HG03135 (cell line): ENCODE data around the gene CDH13.

ENCODE experiments used
- ATAC-seq: cut with Tn5 transposase; IDR thresholded peaks from one replicate; pipeline ENCODE4 v1.9.1; 2021; ENCODE audit warnings: mild to moderate bottlenecking, moderate library complexity; ENCODE audit not compliant: unreplicated experiment

The CDH13 gene

DNA sequence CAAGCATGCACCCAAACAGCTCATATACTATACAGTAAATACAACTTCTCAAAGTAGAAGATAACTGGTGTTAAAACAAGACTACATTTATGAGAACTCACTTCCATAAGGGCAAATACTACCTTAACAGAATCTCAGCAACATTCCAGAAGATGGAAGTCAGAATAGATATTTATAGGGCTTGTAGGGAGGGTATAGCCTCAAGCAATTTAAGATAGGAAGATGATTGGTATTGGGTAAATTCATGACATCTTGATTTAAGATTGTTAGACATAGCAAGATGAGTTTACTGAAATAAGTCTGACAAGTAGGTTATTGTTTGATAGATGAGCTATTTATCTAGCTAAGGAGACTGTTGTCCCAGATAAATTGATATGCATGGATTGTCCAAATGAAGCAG lies 250.2 kb downstream of the CDH13 start:
- ATAC-seq: no peak

- no peak for ATAC-seq
Measured at GRCh38 chr16:82878466-82878865, 251.7 kb downstream of the CDH13 start.

DNA sequence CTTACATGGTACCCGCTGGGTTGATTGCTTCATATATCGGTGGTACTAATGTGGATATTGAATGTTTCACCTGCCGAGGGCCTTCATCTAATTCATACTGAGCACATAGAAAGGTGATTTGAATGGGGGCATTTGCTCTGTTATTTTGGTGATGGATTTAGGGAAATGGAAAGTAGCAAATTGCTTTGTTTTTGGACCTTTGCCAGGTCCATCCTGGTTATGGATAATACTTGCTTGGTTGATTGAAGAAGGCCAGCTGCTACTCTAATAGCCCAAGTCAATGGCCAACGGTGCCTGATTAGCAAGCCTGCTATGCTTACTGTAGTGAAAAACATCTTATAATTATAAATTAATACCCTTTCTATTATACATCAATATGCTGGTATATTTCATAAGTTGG lies 253.6 kb downstream of the CDH13 start:
- ATAC-seq: no peak

DNA sequence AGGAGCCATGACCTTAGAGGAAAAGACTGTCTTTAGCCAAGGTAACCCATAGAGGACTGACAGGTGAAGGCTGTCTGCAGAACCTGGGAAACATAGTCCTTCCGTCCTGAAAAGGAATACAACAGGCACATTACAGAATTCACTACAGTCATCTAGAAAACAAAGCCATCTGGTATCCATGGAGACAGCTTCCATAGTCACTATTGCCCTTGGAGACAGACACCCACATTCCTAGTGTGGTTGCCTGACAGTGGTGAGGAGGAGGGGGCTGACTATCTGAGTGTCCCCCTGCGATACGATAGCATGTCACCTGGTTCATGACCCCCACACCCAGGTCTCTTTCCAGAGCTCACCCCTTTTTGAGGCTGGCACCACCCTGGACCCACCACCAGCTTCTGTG lies 254.7 kb downstream of the CDH13 start:
- no peak for ATAC-seq

GRCh38 chr16:82882226-82882625 lies 255.5 kb downstream of the CDH13 start:
- ATAC-seq: no peak

- no peak for ATAC-seq
Measured at GRCh38 chr16:82882982-82883835, 256.4 kb downstream of the CDH13 start.

GRCh38 chr16:82884320-82884898 lies 257.6 kb downstream of the CDH13 start:
- no peak for ATAC-seq

DNA sequence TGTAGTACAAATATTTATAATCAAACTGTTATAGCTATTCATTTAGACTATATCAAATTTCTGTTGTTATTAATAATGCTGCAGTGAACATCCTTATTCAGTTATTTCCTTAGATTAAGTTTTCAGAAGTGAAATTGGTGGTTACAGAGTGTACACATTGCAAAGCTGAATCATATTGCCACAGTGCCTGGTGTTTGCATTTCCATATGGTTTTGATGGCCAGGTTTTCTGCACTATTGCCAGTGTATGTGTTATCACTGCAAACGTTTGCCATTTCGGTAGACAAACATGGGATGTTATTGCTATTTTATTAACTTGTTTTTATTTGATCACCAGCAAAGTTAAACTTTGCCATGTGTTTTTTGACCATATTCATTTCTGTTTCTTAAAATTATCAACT lies 259.4 kb downstream of the CDH13 start:
- ATAC-seq: no peak

- ATAC-seq: no peak
Measured at GRCh38 chr16:82888591-82889001, 261.8 kb downstream of the CDH13 start.

DNA sequence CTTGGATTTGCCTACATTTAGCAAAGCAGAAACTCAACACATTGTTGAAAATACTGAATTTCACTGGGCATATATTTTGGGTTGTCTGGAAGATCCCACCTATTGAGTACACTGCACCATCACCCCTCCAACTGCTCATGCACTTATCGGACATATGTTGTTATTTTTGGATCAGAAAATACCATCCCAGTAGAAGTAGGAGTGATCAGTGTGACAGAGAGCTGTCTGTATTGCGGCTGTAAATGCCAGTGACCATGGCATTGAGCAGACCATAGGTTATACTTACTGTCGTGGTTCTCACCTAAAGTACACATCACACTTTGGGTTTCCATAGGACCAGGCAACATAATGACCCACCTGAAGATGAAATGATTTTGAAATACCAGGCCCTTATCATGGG lies 264.7 kb downstream of the CDH13 start:
- ATAC-seq: no peak

- ATAC-seq: no peak
Measured at GRCh38 chr16:82891918-82892317, 265.1 kb downstream of the CDH13 start.

DNA sequence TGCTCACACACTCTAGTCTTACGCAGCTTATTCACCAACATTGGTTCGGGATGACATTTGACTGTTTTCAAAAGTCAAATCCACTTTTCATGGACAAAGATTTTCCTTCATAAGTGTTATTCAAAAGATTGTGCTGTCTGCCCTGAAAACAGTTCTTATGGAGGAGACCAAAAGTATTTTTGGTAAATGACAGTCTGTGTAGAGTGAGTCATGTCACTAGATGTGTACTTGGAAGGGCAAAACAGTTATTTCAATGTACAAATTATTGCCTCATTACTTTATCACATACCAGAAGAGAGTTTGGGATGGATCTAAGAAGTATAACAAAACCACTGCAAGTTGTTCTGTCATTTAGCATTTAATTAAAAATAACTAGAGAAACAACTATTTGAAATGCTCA lies 265.6 kb downstream of the CDH13 start:
- ATAC-seq: no peak

DNA sequence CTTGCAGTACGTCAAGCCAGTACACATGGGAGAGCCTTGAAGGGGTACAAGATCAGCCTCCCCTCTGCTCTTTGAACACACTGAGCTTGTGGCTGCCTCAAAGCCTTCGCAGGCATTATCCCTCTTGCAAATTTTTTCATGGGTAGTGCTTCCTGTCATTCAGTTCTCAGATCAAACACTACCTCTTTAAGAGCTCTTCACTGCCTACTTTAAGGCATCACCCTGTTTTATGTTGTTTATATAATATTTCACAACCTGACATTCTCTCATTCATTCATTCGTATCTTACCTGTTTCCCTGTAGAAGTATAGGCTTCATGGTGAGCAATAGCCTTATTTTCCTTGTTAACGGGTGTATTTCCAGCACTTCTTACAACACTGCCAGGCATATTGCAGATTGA lies 269.1 kb downstream of the CDH13 start:
- no peak for ATAC-seq

DNA sequence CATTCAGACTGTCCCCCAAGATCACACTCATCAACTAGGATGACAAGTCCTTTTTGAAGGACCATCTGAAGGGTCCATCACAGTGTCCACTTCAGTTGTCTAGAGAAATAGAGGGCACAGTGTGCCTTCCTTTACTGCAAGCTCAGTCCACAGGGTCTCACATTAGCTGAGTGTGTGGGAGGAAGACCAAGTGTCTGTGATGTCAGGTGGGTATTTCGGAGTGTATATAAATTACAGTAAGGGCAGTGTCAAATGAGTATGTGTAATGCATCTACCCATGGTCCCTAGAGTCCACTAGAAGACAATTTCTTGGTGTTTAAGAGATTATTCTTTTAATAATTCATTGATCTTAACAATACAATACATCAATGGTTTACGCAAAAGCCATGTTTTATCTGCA lies 272.2 kb downstream of the CDH13 start:
- no peak for ATAC-seq

GRCh38 chr16:82899731-82900450 lies 273.1 kb downstream of the CDH13 start:
- ATAC-seq: no peak

- ATAC-seq: no peak
Measured at GRCh38 chr16:82900559-82900958, 273.8 kb downstream of the CDH13 start.

- ATAC-seq: no peak
Measured at GRCh38 chr16:82911925-82912324, 285.2 kb downstream of the CDH13 start.

GRCh38 chr16:82915139-82915824 lies 288.5 kb downstream of the CDH13 start:
- no peak for ATAC-seq

- ATAC-seq: no peak
Measured at GRCh38 chr16:82917886-82918595, 291.3 kb downstream of the CDH13 start.

DNA sequence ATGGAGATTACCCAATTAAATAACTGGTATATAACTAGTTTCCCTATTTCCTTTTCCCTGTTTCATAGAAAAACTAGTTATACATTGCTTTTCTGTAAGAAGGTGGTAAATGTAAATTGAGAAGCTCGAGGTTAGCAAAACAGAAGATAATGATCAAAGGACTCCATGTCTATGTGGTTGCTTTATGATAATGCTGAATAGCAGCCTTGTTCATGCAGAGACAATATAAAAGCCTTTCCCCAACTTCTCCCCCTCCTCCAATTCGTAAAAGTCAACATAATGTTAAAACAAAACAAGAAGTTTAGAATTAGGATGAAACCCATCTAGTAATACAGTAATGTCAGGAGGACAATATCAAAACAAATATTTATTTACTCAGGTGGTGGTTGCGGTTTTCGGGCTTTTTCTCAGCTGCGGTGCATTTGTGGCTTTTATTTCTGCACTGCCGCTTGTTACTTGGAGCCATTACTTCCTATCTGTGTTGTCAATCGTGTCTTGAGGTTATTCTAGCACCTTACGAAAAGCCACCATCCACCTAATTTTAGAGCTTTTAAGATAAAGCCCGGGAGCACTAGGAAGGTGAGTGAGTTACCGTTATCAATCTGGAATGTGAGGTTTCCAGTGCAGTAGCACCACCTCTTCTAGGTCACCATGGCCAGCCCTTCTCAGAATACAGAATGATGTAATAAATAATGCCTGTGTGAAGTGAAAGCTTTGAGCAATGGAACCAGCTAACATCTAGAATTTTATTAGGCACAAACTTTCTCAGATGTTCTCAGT lies 297.5 kb downstream of the CDH13 start:
- no peak for ATAC-seq
